Left ventricle myocardium superior (tissue), 1 donor: Measurements from ENCODE around the gene LRRC7. TPM values are rescaled to one million over a fixed set of nuclear protein-coding genes. Genes with fewer than 3 reads are reported as not detected.
A peak's percentile ranks its signal among the peaks of the same experiment; 100 is the strongest.
"Not testable (repeated sequence)": the region's sequence is repeated elsewhere in the genome, so short reads cannot be mapped to it uniquely, and the experiment has no call there.

Experiments
- ATAC-seq: fragments of 200-7000 bp; cut with Tn5 transposase; one replicate; pipeline ENCODE4 v1.9.1; 2020; ENCODE audit warnings: mild to moderate bottlenecking, moderate library complexity
- DNase-seq: peaks from one replicate; pipeline ENCODE4 v3.0.0-alpha.2; 2020
- intact Hi-C: fragments of 100-400 bp; cut with micrococcal nuclease; formaldehyde crosslinking; loops from one replicate; pipeline ENCODE4 v1.11.0; 2022
- total RNA-seq: library from RNA; stranded (reverse); fragmentation: NEBNext Ultra II Directional; extraction: Animal tissue kit (Norgen Biotek cat#: 25700); gene quantifications from one replicate; pipeline ENCODE4 v1.2.1, GENCODE V29; 2021
- donor health status: DM: no; HTN: yes; CAD: no; lungs with severe emphysema.

LRRC7 gene
- total RNA-seq, 1 donor from 2014 or later = 3.0 TPM

- DNase-seq = no peak
- ATAC-seq = no peak
- intact Hi-C loops = no loop called here
Observed at GRCh38 chr1:69679965-69680364, 112.2 kb downstream of the LRRC7 start.

- ATAC-seq (no peak), DNase-seq (no peak)
- intact Hi-C loops = no loop called here
Observed at GRCh38 chr1:69686367-69686984, 118.8 kb downstream of the LRRC7 start.

- ATAC-seq (no peak), DNase-seq (no peak)
- intact Hi-C loops = no loop called here
Observed at GRCh38 chr1:69688193-69688592, 120.5 kb downstream of the LRRC7 start.

DNA sequence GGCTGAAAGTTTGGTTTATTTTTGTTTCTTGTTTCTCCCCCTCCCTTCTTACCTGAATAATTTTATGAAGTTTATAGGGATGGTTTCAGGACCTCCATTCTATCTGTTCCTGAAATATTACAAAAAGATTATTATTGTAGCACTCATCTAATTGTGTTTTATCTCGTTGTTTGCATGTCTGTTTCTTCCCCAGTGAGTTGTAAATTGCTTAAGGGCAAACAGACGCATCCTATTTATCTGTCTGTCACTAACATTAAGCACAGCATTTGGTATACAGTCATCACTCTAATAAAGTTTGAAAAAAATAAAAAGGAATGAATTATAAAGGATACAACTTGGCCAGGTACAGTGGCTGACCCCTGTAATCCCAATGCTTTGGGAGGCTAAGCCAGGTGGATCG lies 123.5 kb downstream of the LRRC7 start:
- ATAC-seq (no peak), DNase-seq (no peak)
- intact Hi-C loops = no loop called here

- intact Hi-C loops = no loop called here
- ATAC-seq = no peak
- DNase-seq = no peak
Observed at GRCh38 chr1:69693921-69694675, 126.4 kb downstream of the LRRC7 start.

- ATAC-seq = no peak
- intact Hi-C loops = no loop called here
- DNase-seq = no peak
Observed at GRCh38 chr1:69697340-69697739, 129.6 kb downstream of the LRRC7 start.

DNA sequence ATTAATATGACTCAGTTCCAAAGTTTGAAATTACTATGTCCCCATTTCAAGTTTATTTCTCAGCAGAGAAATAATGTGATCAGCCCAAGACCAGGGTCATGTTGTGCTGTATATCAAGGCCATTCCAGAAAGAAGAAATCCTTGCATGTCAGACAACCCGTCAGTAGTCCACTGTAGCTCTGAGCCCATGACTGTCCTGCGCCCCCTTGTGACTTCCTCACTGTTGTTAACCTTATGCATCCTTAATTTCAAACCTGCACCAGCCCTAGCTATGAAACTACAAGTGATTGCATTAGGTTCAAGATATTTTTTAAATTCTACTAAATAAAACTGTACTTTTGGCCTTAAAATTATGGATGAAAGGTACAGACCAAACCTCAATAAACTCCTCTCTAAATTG lies 133.0 kb downstream of the LRRC7 start:
- DNase-seq (no peak), ATAC-seq (no peak)
- intact Hi-C loops = no loop called here

DNA sequence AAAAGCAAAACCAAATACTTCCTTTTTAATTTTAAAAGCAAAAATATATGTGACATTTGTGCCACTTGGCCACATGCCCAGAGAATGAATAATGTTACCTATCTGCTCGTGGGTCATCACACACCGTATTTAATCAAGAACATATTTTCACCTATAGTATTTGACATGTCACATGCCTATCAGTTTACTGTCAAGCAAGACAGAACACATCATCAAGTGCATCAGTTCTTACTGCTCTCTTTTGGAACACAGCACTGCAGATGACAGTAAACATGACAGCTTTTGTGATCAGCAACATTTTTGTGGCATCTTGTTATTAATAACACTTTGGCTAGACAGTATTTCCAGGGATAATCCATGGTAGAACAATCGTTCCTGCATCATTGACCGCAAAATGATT lies 134.4 kb downstream of the LRRC7 start:
- intact Hi-C loops = no loop called here
- ATAC-seq (no peak), DNase-seq (no peak)

DNA sequence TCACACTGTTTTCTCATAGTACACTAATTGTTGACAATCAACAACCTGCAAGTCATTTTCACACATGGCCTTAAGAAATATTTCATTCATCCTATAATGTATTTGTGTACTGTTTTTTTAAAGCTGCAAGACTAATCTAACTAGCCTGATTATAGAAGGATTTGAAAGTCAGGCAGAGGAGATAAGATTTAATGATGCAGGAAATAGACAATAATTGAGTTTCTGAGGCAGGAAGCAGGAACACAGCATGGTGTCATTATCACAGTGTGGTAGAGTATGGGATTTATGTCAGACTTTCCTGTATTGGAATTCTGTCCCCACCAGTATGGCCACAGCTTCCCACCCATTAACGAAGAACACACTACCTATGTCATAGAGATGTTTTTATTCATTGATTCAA lies 138.8 kb downstream of the LRRC7 start:
- no peak for ATAC-seq
- no peak for DNase-seq
- intact Hi-C loops = no loop called here

DNA sequence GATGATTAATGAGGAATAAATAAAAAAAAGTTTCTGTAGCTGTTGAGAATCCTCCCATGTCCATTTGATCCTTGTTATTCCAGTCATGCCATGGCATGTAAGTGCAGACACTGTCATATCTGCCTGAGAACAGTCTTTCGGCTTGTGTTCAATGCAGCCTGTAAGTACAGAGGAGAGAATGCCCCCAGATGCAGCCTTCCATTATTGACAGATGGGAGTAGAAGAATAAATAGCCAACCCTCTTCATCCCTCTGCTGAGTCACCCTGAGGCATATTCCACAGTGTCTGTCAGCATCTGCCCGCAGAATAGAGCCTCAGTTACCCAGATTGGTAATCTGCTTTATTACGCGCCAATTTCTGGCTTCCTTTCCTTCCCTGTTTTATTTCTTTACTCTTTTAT lies 139.4 kb downstream of the LRRC7 start:
- DNase-seq (no peak), ATAC-seq (no peak)
- intact Hi-C loops = no loop called here

DNA sequence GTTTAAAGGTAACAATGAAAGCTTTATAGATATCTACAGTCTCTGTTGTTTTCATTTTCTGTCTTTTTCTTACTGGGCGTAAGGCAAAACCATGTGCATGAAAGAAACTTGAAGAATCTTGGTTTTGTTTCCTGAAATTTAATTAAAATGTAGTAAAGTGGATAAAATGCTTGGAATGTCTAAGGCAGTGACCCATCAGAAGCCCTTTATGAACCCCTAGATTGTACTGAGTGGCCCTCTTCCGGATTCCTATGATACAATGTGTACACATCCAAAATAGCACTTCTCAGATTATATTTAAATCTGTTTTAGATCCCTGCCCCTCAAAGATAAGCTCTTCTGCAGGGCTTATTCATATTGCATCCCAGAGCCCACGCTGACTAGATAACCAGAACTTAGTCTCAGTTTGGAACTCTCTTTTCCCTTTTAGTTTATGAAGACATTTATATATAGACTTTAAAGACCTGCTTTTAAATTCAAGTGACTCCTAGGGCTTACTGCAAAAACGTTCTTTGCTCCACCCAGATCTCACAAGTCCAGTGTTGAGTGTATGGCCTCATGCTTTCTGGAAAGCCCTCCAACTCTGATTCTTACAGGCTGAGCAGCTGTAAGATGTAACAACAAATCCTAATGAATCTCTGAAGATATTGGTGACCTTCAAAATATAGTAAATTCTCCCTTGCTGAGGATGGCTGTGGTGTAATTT lies 142.9 kb downstream of the LRRC7 start:
- intact Hi-C loops = no loop called here
- DNase-seq (no peak), ATAC-seq (peak; percentile 65)

DNA sequence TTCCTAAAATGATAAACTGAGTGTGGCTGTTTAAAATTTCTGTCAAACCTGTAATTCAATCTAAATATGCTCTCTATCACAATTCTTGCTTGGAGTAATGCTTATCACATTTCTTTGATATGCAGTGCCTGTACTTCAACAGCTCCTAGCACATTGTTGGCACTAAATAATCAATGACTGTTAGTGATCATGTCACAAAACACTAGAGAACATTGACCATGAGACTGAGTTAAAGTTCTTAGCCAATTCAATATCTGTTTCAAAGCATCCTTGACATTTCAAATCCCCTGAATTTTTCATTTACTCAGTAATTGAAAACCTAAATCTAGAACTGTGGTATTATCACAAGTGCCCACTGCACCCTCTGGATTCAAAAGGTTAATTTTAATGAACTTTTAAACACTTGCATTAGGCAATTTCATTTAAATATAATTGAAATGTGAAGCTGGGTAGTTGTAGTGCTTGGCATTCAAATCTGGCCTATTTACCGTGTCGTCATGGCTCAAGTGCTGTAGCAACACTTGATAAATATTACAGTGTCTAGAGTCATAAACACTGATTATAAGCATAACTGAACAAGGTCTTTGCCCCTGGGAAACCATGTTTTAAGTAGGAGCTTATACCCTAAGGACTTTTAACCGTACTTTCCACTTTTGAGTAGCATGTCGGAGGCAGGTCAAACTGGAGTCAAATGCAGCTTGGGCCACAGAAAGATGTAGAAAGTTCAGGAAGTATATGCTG lies 143.6 kb downstream of the LRRC7 start:
- DNase-seq (no peak), ATAC-seq (peak; percentile 82)
- intact Hi-C loops = no loop called here

GRCh38 chr1:69717834-69718233 lies 150.1 kb downstream of the LRRC7 start:
- intact Hi-C loops, ATAC-seq, DNase-seq: not testable (repeated sequence)

- DNase-seq (no peak), ATAC-seq (no peak)
- intact Hi-C loops = no loop called here
Observed at GRCh38 chr1:69728206-69728605, 160.5 kb downstream of the LRRC7 start.

- no peak for DNase-seq
- intact Hi-C loops = no loop called here
- ATAC-seq = no peak
Observed at GRCh38 chr1:69733061-69733460, 165.3 kb downstream of the LRRC7 start.

- ATAC-seq (peak; percentile 65), DNase-seq (no peak)
- intact Hi-C loops = no loop called here
Observed at GRCh38 chr1:69737527-69738185, 169.9 kb downstream of the LRRC7 start.

DNA sequence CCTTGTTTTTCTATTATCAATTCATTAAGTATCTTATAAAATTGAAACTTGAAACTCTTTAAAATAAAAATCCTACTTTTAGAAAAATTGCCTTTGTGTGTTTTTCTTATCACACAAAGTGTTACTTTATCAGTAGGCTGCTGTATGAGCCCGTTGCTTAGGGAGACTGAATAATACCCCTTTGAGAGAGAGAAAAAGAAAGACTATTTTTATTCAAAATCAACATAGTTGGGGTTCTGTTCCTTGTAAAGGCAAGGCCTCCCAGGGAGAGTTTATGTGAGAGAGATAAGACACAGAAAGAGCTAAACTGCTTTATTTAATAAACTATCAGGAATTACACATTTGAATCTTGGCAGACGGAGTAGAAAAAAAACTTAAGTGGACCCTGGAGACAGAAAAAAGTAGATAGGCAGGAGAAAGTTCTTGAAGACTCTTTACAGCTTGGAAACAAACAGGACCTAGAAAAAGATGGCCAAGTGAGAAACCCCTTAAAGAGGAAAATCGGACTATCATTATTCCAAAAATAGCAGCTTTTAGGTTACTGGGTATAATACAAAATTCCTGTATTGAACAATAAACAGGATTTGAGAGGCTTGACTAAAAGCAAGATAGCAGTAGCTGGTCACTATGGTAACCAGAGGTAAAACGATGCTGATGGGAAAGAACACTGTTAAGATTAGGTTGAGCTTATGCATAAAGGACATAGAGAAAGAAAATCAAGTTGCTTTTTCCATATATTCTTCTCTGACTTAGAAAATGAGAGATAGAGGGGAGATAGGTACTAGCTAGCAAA lies 170.9 kb downstream of the LRRC7 start:
- DNase-seq = no peak
- intact Hi-C loops = no loop called here
- no peak for ATAC-seq

DNA sequence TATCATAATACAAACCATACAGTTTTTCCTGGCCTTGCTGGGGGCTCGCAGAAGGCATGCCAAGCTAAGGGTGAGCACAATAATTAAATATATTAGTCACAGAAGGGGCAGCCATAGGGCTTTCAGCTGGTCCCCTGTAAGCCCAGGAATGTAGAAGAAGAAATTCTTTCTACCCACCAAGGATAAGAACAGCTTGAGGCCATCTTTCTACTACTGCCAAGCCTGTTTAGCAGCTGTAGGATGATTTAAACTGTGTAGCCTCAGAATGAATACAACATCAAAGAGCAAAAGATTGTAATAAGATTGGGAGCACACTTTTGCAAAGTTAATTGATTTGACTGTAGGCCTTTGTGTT lies 171.5 kb downstream of the LRRC7 start:
- no peak for ATAC-seq
- intact Hi-C loops = no loop called here

GRCh38 chr1:69743146-69743545 lies 175.4 kb downstream of the LRRC7 start:
- no peak for ATAC-seq
- intact Hi-C loops = no loop called here

More for the DNA sequence above, 171.5 kb downstream of the LRRC7 start:
- no peak for DNase-seq

More at GRCh38 chr1:69743146-69743545, 175.4 kb downstream of the LRRC7 start:
- no peak for DNase-seq
